HG03442 (cell line): Measurements from ENCODE around the gene EXOC1L.

Experiments
- ATAC-seq: cut with Tn5 transposase; IDR thresholded peaks from one replicate; pipeline ENCODE4 v1.9.1; 2021; ENCODE audit warnings: mild to moderate bottlenecking, moderate library complexity; ENCODE audit not compliant: unreplicated experiment

Gene EXOC1L

DNA sequence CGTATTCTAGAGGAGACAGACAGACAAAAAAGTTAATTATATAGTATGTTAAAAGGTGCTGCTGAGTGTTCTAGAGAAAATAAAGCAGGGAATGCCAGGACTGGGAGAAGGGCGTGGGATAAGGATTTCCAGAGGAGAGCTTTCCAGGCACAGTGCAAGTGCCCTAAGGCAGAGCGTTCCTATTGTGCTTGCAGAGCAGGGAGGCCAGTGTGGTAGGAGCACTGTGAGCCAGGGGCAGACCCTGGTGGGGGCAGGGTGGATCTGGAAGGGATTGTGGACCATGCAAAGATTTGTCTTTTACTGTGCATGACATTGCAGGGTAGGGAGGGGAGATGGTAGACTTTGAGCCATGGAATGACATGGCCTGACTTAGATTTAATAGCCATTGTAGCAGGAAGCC lies 59.6 kb downstream of the EXOC1L start:
- ATAC-seq: no peak

DNA sequence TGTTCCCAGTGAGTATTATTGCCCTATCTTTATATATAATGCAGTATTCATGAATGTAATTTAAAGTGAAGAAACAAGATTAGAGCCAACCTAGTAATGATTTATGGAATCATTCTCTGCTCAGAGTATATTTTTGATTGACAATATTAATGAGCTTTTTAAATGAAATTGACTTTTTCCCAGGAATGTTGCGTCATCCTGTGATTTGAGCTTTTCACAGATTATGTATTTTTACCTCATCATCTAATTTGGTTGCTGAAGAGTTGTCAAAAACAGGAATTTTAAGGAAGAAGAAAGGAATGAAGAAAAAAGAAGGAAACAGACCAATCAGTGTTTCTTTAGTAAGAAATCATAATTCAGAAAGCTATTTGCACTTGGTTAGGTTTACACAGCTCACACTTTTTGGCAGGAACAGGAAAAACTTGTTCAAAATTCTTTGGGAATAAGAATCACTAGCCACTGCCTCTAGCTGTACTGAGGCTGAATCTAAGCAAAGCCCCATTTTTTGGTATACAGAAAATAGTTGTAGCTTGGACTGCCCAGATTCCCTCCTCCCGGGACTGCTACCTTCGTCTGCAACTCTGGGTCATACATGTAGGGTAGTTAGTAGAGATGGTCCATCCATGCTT lies 61.2 kb downstream of the EXOC1L start:
- no peak for ATAC-seq

DNA sequence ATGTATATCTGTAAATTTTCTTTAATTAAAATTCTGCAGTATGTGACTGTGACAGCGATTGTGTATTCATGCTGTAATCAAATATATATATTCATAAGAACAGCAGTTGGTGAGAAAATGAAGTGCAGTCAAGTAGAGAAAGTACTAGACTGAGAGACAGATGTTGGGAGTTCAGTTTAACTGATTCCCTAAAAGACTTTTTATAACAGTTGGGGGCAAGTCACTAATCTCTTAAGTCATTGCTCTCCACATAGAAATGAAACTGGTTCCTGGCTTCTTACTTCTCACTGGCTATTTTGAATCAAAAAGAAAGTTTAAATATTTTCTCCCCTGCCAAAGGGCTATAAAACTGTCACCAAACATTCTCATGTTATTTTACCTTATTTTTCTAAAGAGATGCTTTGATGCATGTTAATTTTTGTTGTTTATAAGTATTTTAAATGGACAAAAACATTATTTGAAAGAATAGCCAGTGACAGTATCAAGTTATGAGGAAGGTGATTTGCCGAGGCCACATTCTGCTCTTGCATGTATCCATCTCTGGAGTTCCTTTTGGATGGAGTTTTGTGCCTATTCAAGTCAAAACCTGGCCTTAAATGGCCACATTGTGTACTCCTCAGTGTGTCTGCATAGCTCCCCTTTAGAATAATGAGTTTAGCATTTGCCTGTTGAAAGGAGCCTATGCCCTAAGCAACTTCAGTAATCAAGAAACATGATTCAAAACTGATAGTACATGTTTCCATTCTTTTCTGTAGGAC lies 64.7 kb downstream of the EXOC1L start:
- ATAC-seq: no peak

DNA sequence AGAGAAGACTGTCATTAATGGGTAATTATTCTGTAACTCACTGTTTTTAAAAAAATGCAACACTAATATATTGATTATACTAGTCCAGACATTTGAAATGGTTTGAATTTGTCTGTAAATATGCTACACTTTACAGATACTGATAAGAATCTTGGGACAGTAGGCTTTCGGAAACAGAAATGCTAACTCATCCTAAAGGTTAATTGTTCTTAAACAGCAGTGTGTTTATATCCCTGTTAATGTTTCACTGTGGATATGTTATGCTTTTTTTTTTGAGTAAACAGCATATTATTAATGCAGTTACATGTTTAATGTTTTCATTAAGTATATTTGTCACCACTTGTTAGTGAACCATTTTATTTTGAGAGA lies 65.2 kb downstream of the EXOC1L start:
- ATAC-seq: no peak
